Activated gamma-delta T cell (primary cell): ENCODE results near the gene CFAP65.

Source experiments
- DNase-seq: peaks from one replicate; lab custom pipeline; 2025; lab: John Stamatoyannopoulos, UW

CFAP65 gene

DNA sequence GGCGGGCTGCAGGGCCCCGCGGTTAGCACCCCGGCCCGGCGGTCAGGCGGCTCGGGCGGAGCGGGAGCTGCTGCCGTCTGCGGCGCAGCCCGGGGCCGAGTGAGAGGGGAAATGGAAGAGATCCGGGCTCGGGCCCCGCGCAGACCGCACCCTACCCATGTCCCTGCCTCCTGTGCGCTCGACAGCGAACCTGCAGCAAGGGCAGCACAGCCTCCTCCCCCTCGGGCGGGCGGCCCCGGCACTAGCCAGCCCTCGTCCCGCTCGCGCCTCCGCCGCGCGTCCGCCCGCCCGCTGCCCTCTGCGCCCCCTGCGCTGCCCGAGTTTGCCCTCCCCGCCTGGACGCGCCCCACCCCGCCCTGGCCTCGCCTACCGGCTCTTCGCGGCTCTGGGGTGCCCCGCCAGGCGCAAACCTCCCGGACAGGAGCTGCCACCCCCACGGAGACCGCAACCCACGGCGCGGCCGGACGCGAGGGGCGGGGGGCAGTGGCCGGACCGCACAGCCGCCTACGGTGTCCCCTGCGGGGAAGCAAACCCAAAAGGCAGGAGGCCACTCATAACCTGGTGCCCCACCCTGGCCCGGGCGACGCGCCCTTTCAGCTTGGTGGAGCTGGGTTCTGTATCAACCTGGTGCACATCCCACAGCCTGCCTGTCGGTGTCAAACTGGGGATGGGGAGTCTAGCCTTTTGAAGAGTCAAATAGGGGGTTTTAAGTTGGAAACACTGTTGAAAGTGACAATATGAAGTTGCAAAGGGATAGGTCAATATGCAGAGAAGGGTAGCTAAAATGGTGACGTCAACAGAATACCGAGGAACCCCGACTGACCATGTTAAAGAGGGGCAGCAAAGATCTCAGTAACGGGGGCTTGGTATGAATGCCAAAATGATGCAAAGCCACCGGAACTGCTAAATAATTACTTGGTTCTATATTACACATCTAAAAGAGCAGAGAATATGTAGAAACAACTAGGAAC is 19.8 kb upstream of the CFAP65 start, which contains the start of gene IHH:
Gene IHH, minus strand, starts transcription at position 101 of the 971 bp plus-strand sequence. CDS start 454 bp downstream, outside the sequence.
- DNase-seq, result no peak

GRCh38 chr2:219059725-219060682 is 18.7 kb upstream of the CFAP65 start:
- no peak for DNase-seq

GRCh38 chr2:219059375-219059724 is 18.0 kb upstream of the CFAP65 start:
- no peak for DNase-seq

DNA sequence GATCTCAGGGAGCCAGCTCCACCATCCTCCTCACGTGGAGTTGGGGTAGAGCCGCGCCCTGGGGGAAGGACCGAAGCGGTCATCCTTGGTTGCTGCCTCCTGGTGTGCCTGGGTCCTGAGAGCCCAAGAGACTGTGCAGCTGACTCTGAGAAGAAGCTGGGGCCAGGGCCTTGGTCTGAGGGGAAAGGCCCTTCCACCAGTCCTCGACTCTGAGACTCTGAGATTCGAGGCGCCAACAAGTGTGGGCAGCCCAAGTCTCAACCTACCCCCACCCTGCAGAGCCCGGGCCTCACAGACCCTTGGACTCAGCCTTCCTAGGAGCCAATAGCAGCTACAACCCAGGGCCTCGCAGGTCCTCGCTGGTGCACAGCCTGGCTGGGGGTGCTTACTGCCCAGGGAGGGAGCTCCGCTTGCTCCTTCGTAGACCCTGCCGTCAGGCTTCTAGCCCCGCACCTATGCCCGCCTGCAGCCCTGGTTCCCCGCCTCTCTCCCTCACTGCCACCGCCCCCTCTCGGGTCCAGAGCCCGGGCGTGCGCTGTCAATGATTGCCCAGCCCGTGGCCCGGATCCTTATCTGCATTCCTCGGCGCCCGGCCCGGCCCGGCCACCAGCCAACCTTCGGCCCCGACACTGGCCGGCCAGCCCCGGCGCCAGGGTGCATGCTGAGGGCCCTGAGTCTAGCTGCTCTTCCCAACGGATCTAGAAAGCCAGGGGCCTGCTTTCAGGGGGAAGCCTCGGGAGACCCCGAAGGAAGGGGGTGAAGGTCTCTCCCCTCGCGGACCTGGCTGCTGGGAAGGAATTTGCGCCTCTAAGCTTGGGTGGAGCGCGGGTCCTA is 17.4 kb upstream of the CFAP65 start:
- DNase-seq, result no peak

DNA sequence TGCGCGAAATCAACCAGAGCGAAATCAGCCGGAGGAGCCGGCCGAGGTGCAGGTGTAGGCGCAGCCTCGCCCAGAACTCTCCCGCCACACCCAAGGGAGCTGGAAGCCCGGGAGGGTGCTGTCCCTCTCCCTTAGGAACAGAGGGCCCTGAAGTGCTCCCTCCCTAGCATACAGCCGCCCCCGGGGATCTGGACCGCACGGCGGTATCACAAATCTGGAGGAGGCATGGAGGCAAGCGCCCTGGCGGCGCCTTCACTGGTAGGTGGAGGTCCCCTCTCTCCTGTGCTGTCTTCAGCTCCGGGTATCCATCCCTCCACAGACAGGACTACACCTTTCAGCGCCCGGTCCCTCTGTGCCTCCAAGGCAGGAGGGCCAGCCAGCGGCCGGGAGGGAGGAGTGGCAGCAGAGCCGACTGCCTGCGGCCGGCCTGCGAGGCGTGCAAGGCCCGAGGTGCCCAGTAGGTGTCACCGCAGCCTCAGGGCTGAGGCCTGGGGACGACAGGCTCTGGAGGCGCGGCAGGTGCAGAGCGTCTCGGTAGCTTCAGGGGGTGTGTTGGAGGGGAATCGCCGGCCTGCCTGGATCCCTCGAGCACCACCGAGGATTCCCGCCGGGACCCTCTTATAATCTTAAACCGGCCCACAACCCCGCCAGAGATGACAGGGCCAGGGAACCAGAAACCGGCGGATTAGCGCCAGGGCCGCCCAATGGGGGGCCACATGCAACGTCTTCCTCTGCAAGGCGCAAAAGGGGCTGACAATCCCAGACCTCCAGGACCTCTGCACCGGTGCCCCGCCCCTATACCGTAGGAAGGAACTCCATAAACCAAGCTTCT is 16.6 kb upstream of the CFAP65 start:
- DNase-seq, result peak; percentile 43

GRCh38 chr2:219056896-219057708 is 15.8 kb upstream of the CFAP65 start:
- DNase-seq, result no peak

DNA sequence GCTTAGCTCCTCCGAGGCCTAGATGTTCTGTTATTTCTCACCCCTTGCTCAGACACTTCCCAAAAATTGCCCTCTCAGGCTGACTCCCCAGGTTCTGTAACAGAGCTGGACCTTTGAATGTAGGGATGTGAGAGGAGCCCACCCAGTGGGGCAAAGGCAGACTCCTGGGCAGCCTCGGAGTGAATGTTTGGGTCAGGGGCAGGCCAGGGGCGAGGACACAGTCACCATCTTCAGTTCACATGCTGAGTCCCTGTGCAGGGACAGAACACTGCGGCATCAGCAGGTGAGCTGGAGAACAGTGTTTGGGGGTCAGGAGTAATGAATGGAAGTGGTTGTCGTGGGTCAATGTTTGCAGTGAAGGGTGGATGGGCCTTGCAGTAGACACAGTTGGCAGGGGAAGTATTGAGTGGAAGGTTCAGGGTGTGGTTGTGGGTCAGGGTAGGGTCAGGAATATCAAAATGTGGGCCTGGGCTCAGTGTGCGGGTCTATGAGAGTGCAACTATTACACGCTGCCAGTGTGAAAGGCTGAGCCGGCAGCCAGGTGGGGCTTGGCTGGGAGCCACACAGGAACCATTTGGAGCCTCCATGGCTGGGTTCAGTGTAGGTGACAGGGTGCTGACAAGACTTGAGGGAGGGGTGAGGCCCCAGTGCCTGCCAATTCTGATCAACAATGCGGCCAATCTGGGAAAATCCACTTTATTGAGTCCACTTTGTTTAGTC is 15.0 kb upstream of the CFAP65 start:
- DNase-seq, result no peak

DNA sequence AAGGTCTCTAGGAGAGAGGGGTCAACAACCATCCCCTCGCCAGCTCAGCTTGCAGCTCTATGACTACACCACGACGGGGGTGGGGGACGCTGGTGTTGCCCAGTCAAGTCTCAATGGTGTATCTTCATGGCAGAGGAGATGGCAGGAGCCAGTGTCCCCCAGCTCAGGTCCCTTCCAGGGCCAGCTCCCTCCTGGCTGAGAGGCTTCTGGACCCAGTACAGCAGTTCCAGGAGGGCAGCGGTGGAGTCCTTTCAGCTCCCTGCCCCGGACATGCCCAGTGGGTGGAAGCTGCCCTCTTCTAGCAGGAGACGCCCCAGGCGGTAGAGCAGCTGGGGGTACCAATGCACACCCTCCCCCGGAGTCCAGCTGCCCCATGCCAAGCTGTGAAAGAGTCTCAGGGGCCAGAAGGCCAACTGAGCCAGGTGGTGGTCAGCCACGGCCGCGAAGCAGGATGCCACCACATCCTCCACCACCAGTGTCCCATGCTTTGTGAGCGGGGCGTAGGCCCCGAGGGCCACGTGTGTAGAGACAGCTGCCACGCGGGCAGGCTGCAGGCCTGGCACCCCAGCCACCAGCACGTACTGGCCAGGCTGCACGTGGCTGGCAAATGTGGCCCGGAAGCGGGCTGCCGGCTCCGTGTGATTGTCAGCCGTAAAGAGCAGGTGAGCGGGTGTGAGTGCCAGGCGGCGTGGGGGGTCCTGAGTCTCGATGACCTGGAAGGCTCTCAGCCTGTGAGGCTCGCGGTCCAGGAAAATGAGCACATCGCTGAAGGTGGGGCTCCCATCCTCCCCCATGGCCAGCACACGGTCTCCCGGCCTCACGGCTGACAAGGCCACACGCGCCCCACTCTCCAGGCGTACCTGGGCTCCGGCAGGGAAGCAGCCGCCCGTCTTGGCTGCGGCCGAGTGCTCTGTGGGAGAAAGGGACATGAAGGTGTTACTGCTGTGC is 13.9 kb upstream of the CFAP65 start:
- DNase-seq, result no peak

- DNase-seq, result no peak
Observed at GRCh38 chr2:219049282-219049681, 8.0 kb upstream of the CFAP65 start.

- DNase-seq, result no peak
Observed at GRCh38 chr2:219045937-219046550, 4.7 kb upstream of the CFAP65 start.

DNA sequence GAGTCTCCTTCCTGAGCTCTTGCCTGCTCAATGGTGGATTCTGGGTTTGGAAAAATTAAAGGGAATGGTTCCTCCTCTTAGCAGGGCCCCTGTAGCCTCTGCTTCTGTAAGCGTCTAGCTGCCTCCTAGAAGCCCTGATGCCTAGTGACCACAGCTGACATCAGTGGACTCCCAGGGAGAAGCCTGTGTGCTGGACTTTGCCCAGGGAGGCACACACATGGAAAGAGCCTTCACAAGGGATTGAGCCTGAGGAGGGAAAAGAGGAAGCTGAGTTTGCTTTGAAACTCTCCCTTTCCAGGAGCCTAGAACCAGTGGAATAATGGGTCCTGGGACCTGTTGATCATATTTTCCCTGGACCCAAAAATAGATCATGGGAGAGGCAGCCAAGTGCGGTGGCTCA is 1.4 kb upstream of the CFAP65 start:
- DNase-seq, result no peak

DNA sequence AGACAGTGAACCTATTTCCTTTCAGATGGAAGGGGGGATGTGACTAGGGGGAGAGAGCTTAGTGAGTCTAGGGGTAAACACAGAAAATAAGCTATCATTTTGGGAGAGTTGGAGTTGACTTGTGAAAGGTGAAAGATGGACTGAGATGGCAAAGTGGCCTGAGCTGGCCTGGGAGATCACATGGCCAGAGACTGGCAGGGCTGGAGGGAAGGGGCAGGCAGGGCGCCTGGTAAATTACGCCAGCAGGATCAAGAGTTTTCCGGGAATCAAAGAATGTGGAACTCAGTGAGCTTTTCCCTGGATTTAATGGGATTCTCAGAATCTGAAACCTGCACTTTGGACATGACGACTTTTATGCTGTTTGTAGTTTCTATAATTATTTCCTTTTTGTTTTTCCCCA is 841 bp upstream of the CFAP65 start:
- no peak for DNase-seq

DNA sequence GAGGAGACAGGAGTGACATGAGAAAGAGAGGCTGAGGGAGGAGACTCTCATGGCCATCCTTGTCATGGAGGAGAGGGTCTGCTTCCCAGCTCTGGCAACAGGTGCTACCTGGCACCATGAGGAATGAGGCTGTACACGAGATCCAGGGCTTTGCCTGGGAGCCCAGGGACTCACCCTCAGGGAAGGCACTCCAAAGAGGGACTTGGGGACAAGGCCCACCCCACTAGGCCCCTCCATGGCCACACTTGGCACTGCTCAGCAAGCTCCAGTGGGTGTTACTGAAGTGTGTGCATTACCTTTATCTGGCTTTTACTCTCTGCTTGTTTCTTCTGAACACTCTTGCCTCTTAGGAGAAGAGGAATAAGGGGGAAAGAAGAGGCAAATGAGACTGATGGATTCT is 2.7 kb downstream of the CFAP65 start:
- no peak for DNase-seq

- no peak for DNase-seq
Observed at GRCh38 chr2:219037783-219038499, 3.4 kb downstream of the CFAP65 start.

DNA sequence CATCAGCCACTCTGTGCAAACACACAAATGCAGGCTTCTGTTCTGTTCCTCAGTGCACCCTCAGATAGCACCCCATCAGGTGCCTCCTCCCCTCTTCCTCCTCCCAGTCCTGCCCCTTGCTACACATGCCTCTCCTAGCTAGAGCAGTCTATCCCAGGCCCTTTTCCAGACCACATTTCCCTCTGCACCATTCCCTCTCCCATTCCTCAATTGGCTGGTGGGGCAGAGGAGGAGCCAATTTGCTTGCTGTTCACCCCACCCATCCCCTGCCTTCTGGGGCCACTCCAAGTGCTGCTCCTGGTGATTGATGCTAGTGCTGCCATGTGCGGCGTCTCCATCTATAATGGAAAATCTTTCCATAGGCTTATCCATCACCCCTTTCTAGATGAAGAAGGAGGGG is 5.4 kb downstream of the CFAP65 start:
- DNase-seq, result no peak

- DNase-seq, result no peak
Observed at GRCh38 chr2:219034823-219035222, 6.5 kb downstream of the CFAP65 start.
